ENCODE measurements around the gene SH2D3A. TPM values are rescaled to one million over a fixed set of nuclear protein-coding genes. Genes with fewer than 3 reads are reported as not detected.
"Not testable (repeated sequence)": the region's sequence is repeated elsewhere in the genome, so short reads cannot be mapped to it uniquely, and the experiment has no call there.

SH2D3A gene
- total and polyA plus RNA-seq, 2 of the 4 experiments (the other 2 are of a cell fraction) = under 0.01 to 0.09 TPM

DNA sequence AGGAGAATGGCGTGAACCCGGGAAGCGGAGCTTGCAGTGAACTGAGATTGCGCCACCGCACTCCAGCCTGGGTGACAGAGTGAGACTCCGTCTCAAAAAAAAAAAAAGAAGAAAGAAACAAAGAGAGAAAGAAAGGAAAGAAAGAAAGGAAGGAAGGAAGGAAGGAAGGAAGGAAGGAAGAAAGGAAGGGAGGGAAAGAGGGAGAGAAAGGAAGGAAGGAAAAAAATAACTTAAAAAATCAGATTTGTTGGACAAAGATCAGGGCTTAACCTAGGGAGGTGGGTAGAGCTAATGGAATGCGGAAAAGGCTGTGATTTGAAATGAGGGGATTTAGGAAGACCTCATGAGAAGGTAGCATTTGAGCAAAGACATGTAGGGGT lies 4.4 kb upstream of the SH2D3A start:
- H3K79me1 ChIP-seq (ENCODE audit: low read depth in 1 of 2, low read length in 2 of 2); DNase-seq; dilution Hi-C loops (cut with HindIII; ENCODE audit: low sequenced_read_pairs, unreplicated experiment); POLR2A ChIA-PET (ENCODE audit: unreplicated experiment); H3K23ac ChIP-seq (ENCODE audit: low read depth, low read length); H4K5ac ChIP-seq (ENCODE audit: low read depth, low read length); H2AK5ac ChIP-seq (ENCODE audit: low read depth, low read length); H3K18ac ChIP-seq (ENCODE audit: low read depth, low read length); H2BK120ac ChIP-seq (ENCODE audit: low read depth, low read length); H3K4me1 ChIP-seq (ENCODE audit: control insufficient read depth, insufficient read depth, low read length); H4K20me1 ChIP-seq (ENCODE audit: insufficient read depth, low read length); H2AFZ ChIP-seq (replicated peaks; ENCODE audit: low read length, poor library complexity); H3K14ac ChIP-seq (replicated peaks; ENCODE audit: low read depth, low read length); H3K4me3 ChIP-seq (ENCODE audit: insufficient read depth, low read depth, low read length); H2BK15ac ChIP-seq (ENCODE audit: low read depth, low read length); intact Hi-C loops (cut with micrococcal nuclease); H3K9ac ChIP-seq (ENCODE audit: low read depth, low read length); H3K9me1 ChIP-seq (ENCODE audit: insufficient read depth, low read length); in situ Hi-C loops (cut with MboI; ENCODE audit: low sequenced_read_pairs); H3K4ac ChIP-seq (ENCODE audit: low read depth, low read length); H3K36me3 ChIP-seq (ENCODE audit: control insufficient read depth, insufficient read depth, low read length); H3K56ac ChIP-seq (ENCODE audit: extremely low read depth, insufficient read depth, low read length); H3K4me2 ChIP-seq (ENCODE audit: low read depth, low read length); H2BK20ac ChIP-seq (ENCODE audit: low read depth, low read length); BruUV-seq (replicated peaks); H4K8ac ChIP-seq (ENCODE audit: low read depth in 2 of 2, low read length in 2 of 2); H3K9me3 ChIP-seq (ENCODE audit: control insufficient read depth, insufficient read depth, low read length); H4K91ac ChIP-seq (ENCODE audit: insufficient read depth, low read depth, low read length); H2AK9ac ChIP-seq (replicated peaks; ENCODE audit: low read depth, low read length, poor library complexity); H2BK5ac ChIP-seq (ENCODE audit: low read depth, low read length, poor library complexity, severe bottlenecking); H3K27me3 ChIP-seq (ENCODE audit: control insufficient read depth, insufficient read depth, low read length); ATAC-seq (ENCODE audit: low read depth); H3K27ac ChIP-seq (ENCODE audit: insufficient read depth, low read length): not testable (repeated sequence)
- CTCF ChIA-PET = interaction anchor here (0.6 to 1.0 kb wide), 2 partner anchors 51 to 393 kb away, joined by 3 to 4 read pairs; no protein-coding TSS in a partner anchor
- WGBS, 2 experiments (ENCODE audit: extremely low coverage in 2 of 2, insufficient read length in 1 of 2) = 75% methylated on average over 4 of the region's 7 CpGs; no CpG with 5 or more reads in 1 of the 2 experiments

Measured in IMR-90 (cell line).